SU-DHL-6 (cell line): Measurements from ENCODE around the gene CRADD.

Source experiments
- EZH2phosphoT487 ChIP-seq: fragments of 200-600 bp; sonication (generic), shearing (Covaris generic); conservative IDR thresholded peaks from 2 replicates; pipeline ENCODE4 v1.6.1; 2018; ENCODE audit warnings: mild to moderate bottlenecking, antibody characterized with exemption, low read length, moderate library complexity, mixed read lengths
- TF ChIP-seq, protein P1 (sequence below): fragments of 200-600 bp; sonication (generic); IDR thresholded peaks from one replicate; pipeline ENCODE4 v1.5.1; 2017; ENCODE audit warnings: antibody characterized with exemption, mild to moderate bottlenecking, low read length, moderate library complexity; ENCODE audit not compliant: insufficient read depth, poor library complexity, severe bottlenecking

GRCh38 chr12:93812626-93813025 lies 135.5 kb downstream of the CRADD start:
- TF ChIP-seq, protein P1, sequence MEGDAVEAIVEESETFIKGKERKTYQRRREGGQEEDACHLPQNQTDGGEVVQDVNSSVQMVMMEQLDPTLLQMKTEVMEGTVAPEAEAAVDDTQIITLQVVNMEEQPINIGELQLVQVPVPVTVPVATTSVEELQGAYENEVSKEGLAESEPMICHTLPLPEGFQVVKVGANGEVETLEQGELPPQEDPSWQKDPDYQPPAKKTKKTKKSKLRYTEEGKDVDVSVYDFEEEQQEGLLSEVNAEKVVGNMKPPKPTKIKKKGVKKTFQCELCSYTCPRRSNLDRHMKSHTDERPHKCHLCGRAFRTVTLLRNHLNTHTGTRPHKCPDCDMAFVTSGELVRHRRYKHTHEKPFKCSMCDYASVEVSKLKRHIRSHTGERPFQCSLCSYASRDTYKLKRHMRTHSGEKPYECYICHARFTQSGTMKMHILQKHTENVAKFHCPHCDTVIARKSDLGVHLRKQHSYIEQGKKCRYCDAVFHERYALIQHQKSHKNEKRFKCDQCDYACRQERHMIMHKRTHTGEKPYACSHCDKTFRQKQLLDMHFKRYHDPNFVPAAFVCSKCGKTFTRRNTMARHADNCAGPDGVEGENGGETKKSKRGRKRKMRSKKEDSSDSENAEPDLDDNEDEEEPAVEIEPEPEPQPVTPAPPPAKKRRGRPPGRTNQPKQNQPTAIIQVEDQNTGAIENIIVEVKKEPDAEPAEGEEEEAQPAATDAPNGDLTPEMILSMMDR, result no peak
- TF ChIP-seq EZH2phosphoT487, result no peak
